Measurements from ENCODE around the gene CDK5.

CDK5 gene

GRCh38 chr7:151069841-151070573 is 12.3 kb upstream of the CDK5 start:
- no peak overlapping the region for H3K4me3 ChIP-seq (ENCODE audit: low read depth, low read length)
- no peak for TF ChIP-seq CTCF (IDR thresholded peaks at IDR 0.05; ENCODE audit: low read depth, low read length)

GRCh38 chr7:151068069-151068773 is 10.5 kb upstream of the CDK5 start:
- H3K4me3 ChIP-seq (ENCODE audit: low read depth, low read length), result no peak overlapping the region
- TF ChIP-seq CTCF (IDR thresholded peaks at IDR 0.05; ENCODE audit: low read depth, low read length), result no peak

GRCh38 chr7:151066273-151066974 is 8.7 kb upstream of the CDK5 start:
- no peak overlapping the region for H3K4me3 ChIP-seq (ENCODE audit: low read depth, low read length)
- no peak for TF ChIP-seq CTCF (IDR thresholded peaks at IDR 0.05; ENCODE audit: low read depth, low read length)

GRCh38 chr7:151065516-151065915 is 7.8 kb upstream of the CDK5 start:
- TF ChIP-seq CTCF (IDR thresholded peaks at IDR 0.05; ENCODE audit: low read depth, low read length), result no peak
- no peak overlapping the region for H3K4me3 ChIP-seq (ENCODE audit: low read depth, low read length)

GRCh38 chr7:151064993-151065392 is 7.3 kb upstream of the CDK5 start:
- TF ChIP-seq CTCF (IDR thresholded peaks at IDR 0.05; ENCODE audit: low read depth, low read length), result no peak
- no peak overlapping the region for H3K4me3 ChIP-seq (ENCODE audit: low read depth, low read length)

GRCh38 chr7:151064454-151064853 is 6.8 kb upstream of the CDK5 start:
- TF ChIP-seq CTCF (IDR thresholded peaks at IDR 0.05; ENCODE audit: low read depth, low read length), result no peak
- no peak overlapping the region for H3K4me3 ChIP-seq (ENCODE audit: low read depth, low read length)

- no peak overlapping the region for H3K4me3 ChIP-seq (ENCODE audit: low read depth, low read length)
- TF ChIP-seq CTCF (IDR thresholded peaks at IDR 0.05; ENCODE audit: low read depth, low read length), result no peak
Measured at GRCh38 chr7:151063212-151063561, 5.5 kb upstream of the CDK5 start.
